ENCODE results near the gene JUND. TPM values are rescaled to one million over a fixed set of nuclear protein-coding genes. Genes with fewer than 3 reads are reported as not detected.

Gene JUND
- total RNA-seq, 6 donors from 2014 or later = 281 to 1,101 (median 639) TPM

GRCh38 chr19:18265582-18265981 lies 15.8 kb downstream of the JUND start:
- 94 to 100% methylated on average over 2 to 6 of the region's 7 CpGs for WGBS, 2 donors
- no peak overlapping the region for H3K4me3 ChIP-seq
- DNase-seq (no peak), ATAC-seq (ENCODE audit: low FRiP score in 2 of 2) (no peak)
- peaks cover 7 to 60% (median 39%) of the 10 kb centered on the region in 4 donors for H3K36me3 ChIP-seq
- no peaks in the 10 kb centered on the region for H3K9me3 ChIP-seq
- no peaks in the 10 kb centered on the region for H3K27me3 ChIP-seq
- TF ChIP-seq POLR2AphosphoS5 (IDR thresholded peaks at IDR 0.05) (no peak), EP300 (IDR thresholded peaks at IDR 0.05) (no peak), POLR2A (IDR thresholded peaks at IDR 0.05) (no peak)
- TF ChIP-seq, protein P1, sequence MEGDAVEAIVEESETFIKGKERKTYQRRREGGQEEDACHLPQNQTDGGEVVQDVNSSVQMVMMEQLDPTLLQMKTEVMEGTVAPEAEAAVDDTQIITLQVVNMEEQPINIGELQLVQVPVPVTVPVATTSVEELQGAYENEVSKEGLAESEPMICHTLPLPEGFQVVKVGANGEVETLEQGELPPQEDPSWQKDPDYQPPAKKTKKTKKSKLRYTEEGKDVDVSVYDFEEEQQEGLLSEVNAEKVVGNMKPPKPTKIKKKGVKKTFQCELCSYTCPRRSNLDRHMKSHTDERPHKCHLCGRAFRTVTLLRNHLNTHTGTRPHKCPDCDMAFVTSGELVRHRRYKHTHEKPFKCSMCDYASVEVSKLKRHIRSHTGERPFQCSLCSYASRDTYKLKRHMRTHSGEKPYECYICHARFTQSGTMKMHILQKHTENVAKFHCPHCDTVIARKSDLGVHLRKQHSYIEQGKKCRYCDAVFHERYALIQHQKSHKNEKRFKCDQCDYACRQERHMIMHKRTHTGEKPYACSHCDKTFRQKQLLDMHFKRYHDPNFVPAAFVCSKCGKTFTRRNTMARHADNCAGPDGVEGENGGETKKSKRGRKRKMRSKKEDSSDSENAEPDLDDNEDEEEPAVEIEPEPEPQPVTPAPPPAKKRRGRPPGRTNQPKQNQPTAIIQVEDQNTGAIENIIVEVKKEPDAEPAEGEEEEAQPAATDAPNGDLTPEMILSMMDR (IDR thresholded peaks at IDR 0.05) = no peak
- H3K27ac ChIP-seq = no peak overlapping the region
- H3K4me1 ChIP-seq = no peaks in the 10 kb centered on the region

DNA sequence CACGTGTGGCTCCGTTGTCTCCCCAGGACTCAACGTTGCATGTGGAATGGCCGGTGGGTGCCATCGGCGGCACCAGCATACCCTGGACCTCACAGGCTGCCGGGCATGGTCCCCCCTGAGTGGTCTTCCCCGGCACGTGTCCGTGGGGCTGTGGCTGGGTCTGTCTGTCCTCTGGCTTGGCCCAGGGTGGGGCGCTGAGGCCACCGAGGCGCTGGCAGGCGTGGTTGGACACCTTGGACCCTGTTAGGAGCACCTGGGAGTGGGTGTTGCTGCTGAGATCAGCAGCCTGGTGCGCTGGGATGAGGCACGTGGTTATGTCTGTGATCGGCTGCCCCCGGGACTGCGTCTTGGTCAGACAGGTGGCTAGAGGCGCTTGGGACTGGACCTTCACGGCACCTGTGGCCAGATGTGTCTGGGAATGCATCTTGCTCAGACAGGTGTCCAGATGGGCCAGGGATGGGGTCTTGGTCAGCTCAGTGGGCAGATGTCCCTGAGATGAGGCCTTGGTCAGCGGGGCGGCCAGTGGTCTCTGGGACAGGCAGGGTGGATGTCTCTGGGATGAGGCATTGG lies 16.4 kb downstream of the JUND start:
- no peaks in the 10 kb centered on the region for H3K9me3 ChIP-seq
- 94 to 95% methylated on average over 9 to 17 of the region's 23 CpGs for WGBS, 2 donors

GRCh38 chr19:18264137-18264854 lies 17.1 kb downstream of the JUND start:
- no peak overlapping the region for H3K4me3 ChIP-seq
- no peak overlapping the region for H3K27ac ChIP-seq
- H3K27me3 ChIP-seq = no peaks in the 10 kb centered on the region
- no peak for ATAC-seq (ENCODE audit: low FRiP score in 2 of 2)
- no peaks in the 10 kb centered on the region for H3K9me3 ChIP-seq
- WGBS, 2 donors = 86 to 90% methylated on average over 7 to 23 of the region's 23 CpGs
- no peaks in the 10 kb centered on the region for H3K4me1 ChIP-seq
- peak in 1 of 2 donors; percentile 76 for DNase-seq
- peaks cover 7 to 60% (median 39%) of the 10 kb centered on the region in 4 donors for H3K36me3 ChIP-seq
- TF ChIP-seq POLR2AphosphoS5 (IDR thresholded peaks at IDR 0.05) = no peak
- TF ChIP-seq EP300 (IDR thresholded peaks at IDR 0.05) = no peak
- TF ChIP-seq POLR2A (IDR thresholded peaks at IDR 0.05) = no peak
- TF ChIP-seq, protein P1 (IDR thresholded peaks at IDR 0.05) = no peak

More for the DNA sequence above, 16.4 kb downstream of the JUND start:
- Histone ChIP-seq H3K27me3 (no peaks in the 10 kb centered on the region), H3K4me3 (no peak overlapping the region), H3K4me1 (no peaks in the 10 kb centered on the region), H3K36me3 (peaks cover 7 to 60% (median 39%) of the 10 kb centered on the region in 4 donors), H3K27ac (no peak overlapping the region)
- TF ChIP-seq, protein P1 (IDR thresholded peaks at IDR 0.05) = no peak
- no peak for TF ChIP-seq POLR2AphosphoS5 (IDR thresholded peaks at IDR 0.05)
- no peak for TF ChIP-seq POLR2A (IDR thresholded peaks at IDR 0.05)
- TF ChIP-seq EP300 (IDR thresholded peaks at IDR 0.05) = no peak
- ATAC-seq (ENCODE audit: low FRiP score in 2 of 2) (no peak), DNase-seq (peak in 1 of 2 donors; percentile 84)

DNA sequence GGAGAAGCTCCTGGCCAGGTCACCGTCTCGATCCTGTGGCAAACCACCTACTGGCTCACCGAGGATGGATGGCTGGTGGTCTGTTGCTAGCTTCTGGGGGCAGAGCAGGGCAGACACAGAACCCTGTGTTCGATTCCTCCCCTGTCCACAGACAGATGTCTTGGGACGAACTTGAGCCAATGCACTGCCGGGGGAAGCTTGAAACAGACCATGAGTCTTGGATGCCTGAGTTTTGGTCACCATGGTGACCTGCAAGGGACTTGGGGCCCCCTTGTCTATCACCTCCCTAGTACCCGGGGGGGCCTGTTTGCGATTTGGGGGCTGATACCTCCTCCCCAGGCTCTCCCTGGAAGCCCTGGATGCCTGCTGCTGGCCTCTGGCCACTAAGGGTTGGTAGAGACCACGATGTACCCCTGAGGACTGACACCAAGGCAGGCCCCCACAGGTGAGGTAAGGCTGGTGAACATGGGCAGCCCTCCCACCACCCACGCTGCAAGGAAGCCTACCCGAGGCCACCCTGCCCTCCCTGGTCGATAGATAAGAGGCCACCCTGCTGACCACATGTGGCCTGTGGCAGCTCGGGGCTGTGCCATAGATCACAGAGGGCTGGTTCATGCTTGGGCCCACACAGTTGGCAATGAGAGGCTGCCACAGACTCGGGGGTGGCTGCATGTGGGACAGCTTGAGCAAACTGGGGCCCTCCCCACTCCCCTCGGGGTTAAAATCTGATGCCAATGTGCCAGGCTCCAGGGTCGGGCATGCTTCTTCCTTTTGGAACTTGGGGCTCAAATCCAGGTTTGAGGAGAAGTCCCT lies 17.9 kb downstream of the JUND start:
- Histone ChIP-seq H3K4me1 (no peaks in the 10 kb centered on the region), H3K27me3 (no peaks in the 10 kb centered on the region), H3K9me3 (no peaks in the 10 kb centered on the region), H3K4me3 (no peak overlapping the region), H3K27ac (no peak overlapping the region), H3K36me3 (peaks cover 7 to 60% (median 39%) of the 10 kb centered on the region in 4 donors)
- ATAC-seq (ENCODE audit: low FRiP score in 2 of 2) (no peak), DNase-seq (no peak)
- TF ChIP-seq EP300 (IDR thresholded peaks at IDR 0.05) (no peak), POLR2A (IDR thresholded peaks at IDR 0.05) (no peak), POLR2AphosphoS5 (IDR thresholded peaks at IDR 0.05) (no peak)
- TF ChIP-seq, protein P1 (IDR thresholded peaks at IDR 0.05) = no peak
- whole genome bisulfite sequencing, 2 donors = 84% methylated on average over 15 of the region's 16 CpGs; no CpG with 5 or more reads in 1 of the 2 donors
